ENCODE results near the gene SMTN.

The SMTN gene

GRCh38 chr22:31135706-31136105, 54.6 kb downstream of the SMTN start:
- TF ChIP-seq CTCF (conservative IDR thresholded peaks at IDR 0.05; ENCODE audit: low read length) = no peak
- DNase-seq (ENCODE audit: low read depth) = no peak
- no peak overlapping the region for H3K4me3 ChIP-seq (ENCODE audit: low read length)

GRCh38 chr22:31136155-31136554, 55.0 kb downstream of the SMTN start:
- TF ChIP-seq CTCF (conservative IDR thresholded peaks at IDR 0.05; ENCODE audit: low read length) = no peak
- H3K4me3 ChIP-seq (ENCODE audit: low read length) = no peak overlapping the region
- no peak for DNase-seq (ENCODE audit: low read depth)

- no peak overlapping the region for H3K4me3 ChIP-seq (ENCODE audit: low read length)
- DNase-seq (ENCODE audit: low read depth) = no peak
- no peak for TF ChIP-seq CTCF (conservative IDR thresholded peaks at IDR 0.05; ENCODE audit: low read length)
Measured at GRCh38 chr22:31136711-31137110, 55.6 kb downstream of the SMTN start.

- H3K4me3 ChIP-seq (ENCODE audit: low read length) = no peak overlapping the region
- no peak for DNase-seq (ENCODE audit: low read depth)
- no peak for TF ChIP-seq CTCF (conservative IDR thresholded peaks at IDR 0.05; ENCODE audit: low read length)
Measured at GRCh38 chr22:31137721-31138120, 56.6 kb downstream of the SMTN start.

GRCh38 chr22:31138126-31138525, 57.0 kb downstream of the SMTN start:
- no peak for TF ChIP-seq CTCF (conservative IDR thresholded peaks at IDR 0.05; ENCODE audit: low read length)
- no peak for DNase-seq (ENCODE audit: low read depth)

GRCh38 chr22:31139066-31139465, 57.9 kb downstream of the SMTN start:
- DNase-seq (ENCODE audit: low read depth) = no peak
- no peak for TF ChIP-seq CTCF (conservative IDR thresholded peaks at IDR 0.05; ENCODE audit: low read length)
- no peak overlapping the region for H3K4me3 ChIP-seq (ENCODE audit: low read length)

More at GRCh38 chr22:31138126-31138525, 57.0 kb downstream of the SMTN start:
- no peak overlapping the region for H3K4me3 ChIP-seq (ENCODE audit: low read length)

- H3K4me3 ChIP-seq (ENCODE audit: low read length) = no peak within 1 kb of the TSS
- no peak for TF ChIP-seq CTCF (conservative IDR thresholded peaks at IDR 0.05; ENCODE audit: low read length)
- DNase-seq (ENCODE audit: low read depth) = no peak
Measured at GRCh38 chr22:31139866-31140716, 59.0 kb downstream of the SMTN start, which contains the start of gene PLA2G3. Gene PLA2G3, minus strand, starts transcription at chr22:31140508. Its CDS starts 154 bp downstream, at chr22:31140354.
